H1 (cell line): ENCODE data around the gene SAMM50. TPM values are rescaled to one million over a fixed set of nuclear protein-coding genes. Genes with fewer than 3 reads are reported as not detected.

Experiments
- CTCF ChIA-PET: fragments of 300-600 bp; sonication (Branson Sonifier 250); formaldehyde crosslinking; loops from one replicate; lab custom pipeline; 2021; ENCODE audit not compliant: partially characterized antibody; lab: Charles Lee
- POLR2A ChIA-PET: fragments of 300-600 bp; sonication (Branson Sonifier 250); formaldehyde crosslinking; loops from one replicate; lab custom pipeline; 2021; ENCODE audit warnings: inconsistent platforms; ENCODE audit not compliant: partially characterized antibody; lab: Charles Lee
- DNase-seq, 2 experiments: peaks; one replicate each; pipeline versions ENCODE4 v3.0.0 to v3.0.0-alpha.2; 2010 to 2022; ENCODE audit warnings: low spot score in 2 of 2, low read depth in 1 of 2, mixed read lengths in 1 of 2
- FAIRE-seq: peaks from 2 replicates; lab custom pipeline; 2011; peaks lifted over from hg19 to GRCh38; lab: Jason Lieb, UNC
- H2AFZ ChIP-seq: 2 replicates; pipeline ENCODE4 v1.8.1; 2012; ENCODE audit warnings: low read length, inconsistent platforms
- H2AK5ac ChIP-seq: 2 replicates; pipeline ENCODE4 v1.6.1; 2013; ENCODE audit warnings: low read depth, low read length
- H2BK120ac ChIP-seq: replicated peaks from 2 replicates; pipeline ENCODE3; 2013; ENCODE audit warnings: low read depth, low read length, inconsistent platforms
- H2BK12ac ChIP-seq: 2 replicates; pipeline ENCODE4 v1.6.1; 2013; ENCODE audit warnings: low read depth, low read length
- H2BK15ac ChIP-seq: 2 replicates; pipeline ENCODE4 v1.6.1; 2013; ENCODE audit warnings: low read length
- H2BK20ac ChIP-seq: 2 replicates; pipeline ENCODE4 v1.6.1; 2013; ENCODE audit warnings: low read length
- H2BK5ac ChIP-seq: 2 replicates; pipeline ENCODE4 v1.6.1; 2013; ENCODE audit warnings: low read depth, low read length
- H3K14ac ChIP-seq: 2 replicates; pipeline ENCODE4 v1.6.1; 2013; ENCODE audit warnings: inconsistent platforms; ENCODE audit not compliant: insufficient read length
- H3K18ac ChIP-seq: 2 replicates; pipeline ENCODE4 v1.6.1; 2013; ENCODE audit warnings: low read length; ENCODE audit errors: extremely low read depth
- H3K23ac ChIP-seq: 2 replicates; pipeline ENCODE4 v1.6.1; 2013; ENCODE audit warnings: inconsistent platforms; ENCODE audit not compliant: insufficient read length
- H3K23me2 ChIP-seq: 2 replicates; pipeline ENCODE4 v1.6.1; 2013; ENCODE audit warnings: low read depth, low read length
- H3K27ac ChIP-seq: 2 replicates; pipeline ENCODE4 v1.6.1; 2011; ENCODE audit warnings: low read depth, low read length, inconsistent platforms
- H3K27me3 ChIP-seq, 4 experiments: replicated peaks in 1 of 4; 1 replicate in 1 of 4; 2 replicates in 3 of 4; pipeline versions ENCODE4 v1.6.1 to v1.8.1; 2011 to 2013; ENCODE audit warnings: low read length in 3 of 4, mild to moderate bottlenecking in 3 of 4, inconsistent platforms in 2 of 4, mixed read lengths in 2 of 4, moderate library complexity in 1 of 4; ENCODE audit not compliant: control insufficient read depth in 3 of 4, insufficient read depth in 3 of 4; ENCODE audit errors: extremely low read depth in 1 of 4
- H3K36me3 ChIP-seq, 4 experiments: 2 replicates each; pipeline versions ENCODE4 v1.6.1 to v1.8.1; 2011 to 2013; ENCODE audit warnings: mild to moderate bottlenecking in 4 of 4, low read length in 3 of 4, moderate library complexity in 2 of 4, control low read depth in 1 of 4, inconsistent platforms in 1 of 4; ENCODE audit not compliant: insufficient read depth in 4 of 4, control insufficient read depth in 2 of 4
- H3K4ac ChIP-seq: replicated peaks from 2 replicates; pipeline ENCODE3; 2013; ENCODE audit warnings: low read length, low read depth, mixed read lengths, inconsistent platforms; ENCODE audit not compliant: insufficient read length
- H3K4me1 ChIP-seq, 4 experiments: replicated peaks in 1 of 4; 1 replicate in 1 of 4; 2 replicates in 3 of 4; pipeline versions ENCODE4 v1.6.1 to v1.8.1; 2011 to 2013; ENCODE audit warnings: low read length in 3 of 4, inconsistent platforms in 2 of 4, mixed read lengths in 1 of 4; ENCODE audit not compliant: insufficient read depth in 4 of 4, control insufficient read depth in 3 of 4
- H3K4me2 ChIP-seq, 2 experiments: 2 replicates each; pipeline versions ENCODE4 v1.6.1 to v1.8.1; 2011 to 2013; ENCODE audit warnings: low read depth in 2 of 2, low read length in 2 of 2, control low read depth in 1 of 2, inconsistent platforms in 1 of 2, mild to moderate bottlenecking in 1 of 2; ENCODE audit not compliant: insufficient read depth in 1 of 2
- H3K4me3 ChIP-seq, 4 experiments: fragments of 200-600, 300-600 bp in 1 of 4; sonication (generic), shearing (Covaris generic), sonication (Bioruptor Twin) in 1 of 4; 2 replicates each; pipeline versions ENCODE4 v1.5.1 to v1.8.1; 2011 to 2016; ENCODE audit warnings: low read length in 4 of 4, low read depth in 3 of 4, control low read depth in 2 of 4, inconsistent platforms in 2 of 4, mild to moderate bottlenecking in 2 of 4, mixed read lengths in 1 of 4, moderate library complexity in 1 of 4; ENCODE audit not compliant: insufficient read depth in 2 of 4; ENCODE audit errors: extremely low read depth in 1 of 4
- H3K56ac ChIP-seq: replicated peaks from 2 replicates; pipeline ENCODE3; 2013; ENCODE audit warnings: low read depth, mild to moderate bottlenecking, mixed read lengths, low read length, inconsistent platforms; ENCODE audit not compliant: insufficient read length
- H3K79me1 ChIP-seq: 2 replicates; pipeline ENCODE4 v1.6.1; 2013; ENCODE audit warnings: low read depth, low read length, control low read depth
- H3K79me2 ChIP-seq, 2 experiments: 2 replicates each; pipeline versions ENCODE4 v1.6.1 to v1.8.1; 2012 to 2013; ENCODE audit warnings: low read length in 2 of 2, mild to moderate bottlenecking in 2 of 2, inconsistent platforms in 1 of 2; ENCODE audit not compliant: insufficient read depth in 2 of 2, control insufficient read depth in 1 of 2
- H3K9ac ChIP-seq, 4 experiments: replicated peaks in 1 of 4; 1 replicate in 1 of 4; 2 replicates in 3 of 4; pipeline versions ENCODE4 v1.6.1 to v1.8.1; 2011 to 2013; ENCODE audit warnings: low read depth in 3 of 4, low read length in 3 of 4, control low read depth in 2 of 4, mild to moderate bottlenecking in 2 of 4, moderate library complexity in 2 of 4, inconsistent platforms in 1 of 4; ENCODE audit errors: extremely low read depth in 1 of 4
- H3K9me3 ChIP-seq, 2 experiments: 2 replicates each; pipeline versions ENCODE4 v1.6.1 to v1.8.1; 2012 to 2013; ENCODE audit warnings: mild to moderate bottlenecking in 2 of 2, moderate library complexity in 2 of 2, control low read depth in 1 of 2, inconsistent platforms in 1 of 2, low read depth in 1 of 2, low read length in 1 of 2, mixed read lengths in 1 of 2; ENCODE audit not compliant: insufficient read depth in 2 of 2
- H4K20me1 ChIP-seq, 2 experiments: replicated peaks in 1 of 2; 2 replicates each; pipeline versions ENCODE3 to v1.8.1; 2011 to 2013; ENCODE audit warnings: inconsistent platforms in 2 of 2, low read length in 2 of 2, mild to moderate bottlenecking in 1 of 2; ENCODE audit not compliant: insufficient read depth in 2 of 2, control insufficient read depth in 1 of 2
- H4K5ac ChIP-seq: 2 replicates; pipeline ENCODE4 v1.6.1; 2013; ENCODE audit warnings: low read length, low read depth, mixed read lengths, inconsistent platforms; ENCODE audit not compliant: insufficient read length
- H4K8ac ChIP-seq: 2 replicates; pipeline ENCODE4 v1.8.0; 2013; ENCODE audit warnings: mild to moderate bottlenecking, moderate library complexity, low read length, inconsistent platforms; ENCODE audit not compliant: insufficient read depth; ENCODE audit errors: extremely low read depth
- H4K91ac ChIP-seq: replicated peaks from 2 replicates; pipeline ENCODE3; 2013; ENCODE audit warnings: low read length, mixed read lengths, inconsistent platforms; ENCODE audit not compliant: insufficient read length
- BACH1 ChIP-seq: IDR thresholded peaks from 2 replicates; pipeline ENCODE4 v1.6.1; 2012; ENCODE audit warnings: low read length, improper control_type of control experiment
- CHD1 ChIP-seq: IDR thresholded peaks from 2 replicates; pipeline ENCODE4 v1.6.1; 2012; ENCODE audit warnings: low read depth, low read length, improper control_type of control experiment
- EGR1 ChIP-seq: IDR thresholded peaks from 2 replicates; pipeline ENCODE4 v1.6.1; 2011; ENCODE audit warnings: low read depth, low read length, borderline replicate concordance
- NRF1 ChIP-seq: IDR thresholded peaks from 2 replicates; pipeline ENCODE4 v1.6.1; 2011; ENCODE audit warnings: mild to moderate bottlenecking, low read depth, low read length, improper control_type of control experiment
- SAP30 ChIP-seq: fragments of 300-600 bp; sonication (generic); IDR thresholded peaks from 2 replicates; pipeline ENCODE4 v1.7.1; 2012; ENCODE audit warnings: low read length, moderate library complexity, mild to moderate bottlenecking, inconsistent platforms; ENCODE audit not compliant: insufficient read depth, insufficient replicate concordance
- SP2 ChIP-seq: IDR thresholded peaks from 2 replicates; pipeline ENCODE4 v1.6.1; 2012; ENCODE audit warnings: mild to moderate bottlenecking, low read length, inconsistent platforms
- TEAD4 ChIP-seq: IDR thresholded peaks from 2 replicates; pipeline ENCODE4 v1.6.1; 2012; ENCODE audit warnings: low read depth, low read length, inconsistent platforms, mixed read lengths
- WGBS, 2 experiments: shearing (Covaris generic) in 1 of 2; methylation state at CpG; one replicate each; pipeline versions ENCODE4 v1.1.6 to v1.1.7; 2013 to 2015; ENCODE audit warnings: low lambda C conversion rate in 2 of 2, mixed read lengths in 2 of 2, inconsistent platforms in 1 of 2, low coverage in 1 of 2, missing lambda C conversion rate in 1 of 2; ENCODE audit not compliant: insufficient replicate concordance in 2 of 2, insufficient coverage in 1 of 2, insufficient read length in 1 of 2; ENCODE audit errors: extremely low coverage in 1 of 2, missing lambda C conversion rate in 1 of 2; 5-methylcytosine and 5-hydroxymethylcytosine counted together
- polyA plus RNA-seq, 7 experiments: library from polyadenylated mRNA; depleted of rRNA in 3 of 7; stranded (reverse) in 5 of 7; unstranded in 2 of 7; fragments of >200 nt in 5 of 7; fragments of 200-250 nt in 2 of 7; gene quantifications; 1 replicate in 5 of 7; 2 replicates in 1 of 7; 4 replicates in 1 of 7; pipeline versions ENCODE4 v1.2.1 to v1.2.3, GENCODE V29; 2011 to 2013; ENCODE audit warnings: missing spikeins in 2 of 7, mixed read lengths in 2 of 7
- total RNA-seq: library from RNA; stranded (reverse); fragmentation: NEBNext Ultra II Directional; extraction: Animal tissue kit (Norgen Biotek cat#: 25700); gene quantifications from 2 replicates; pipeline ENCODE4 v1.2.1, GENCODE V29; 2021
- TF ChIP-seq, protein P1 (sequence below): IDR thresholded peaks from 2 replicates; pipeline ENCODE4 v1.6.1; 2011; ENCODE audit warnings: low read length, improper control_type of control experiment
- TF ChIP-seq, protein P2 (sequence below), 3 experiments: IDR thresholded peaks; 1 replicate in 2 of 3; 2 replicates in 1 of 3; pipeline versions ENCODE4 v1.5.1 to v1.6.1; 2011; ENCODE audit warnings: low read length in 3 of 3, mild to moderate bottlenecking in 3 of 3, inconsistent platforms in 2 of 3, low read depth in 1 of 3, moderate library complexity in 1 of 3; ENCODE audit not compliant: insufficient read depth in 1 of 3; ENCODE audit errors: control extremely low read depth in 1 of 3

SAMM50 gene
- total and polyA plus RNA-seq, 2 of the 8 experiments (the other 6 are each of a cell fraction or from before 2014, with no cell fraction given): 45.4 to 70.3 TPM

DNA sequence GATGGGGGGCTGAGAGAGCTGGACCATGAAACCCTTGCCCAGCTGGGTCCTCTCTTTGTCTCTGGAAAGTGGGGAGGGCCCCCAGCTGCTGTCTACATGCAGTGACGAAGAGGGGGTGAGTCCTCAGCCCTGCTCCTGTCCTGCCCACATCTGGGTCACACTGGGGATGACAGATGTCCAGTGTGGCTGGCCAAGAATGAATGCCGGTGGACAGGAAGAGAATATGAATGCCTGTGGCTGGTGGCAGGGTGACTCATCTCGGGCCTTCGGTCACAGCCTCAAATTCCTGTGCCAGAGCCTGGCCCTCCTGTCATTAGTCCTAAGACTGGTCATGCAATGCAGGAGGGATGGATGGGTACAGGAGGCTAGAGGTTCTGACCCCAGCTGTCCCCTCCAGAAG lies 33.9 kb upstream of the SAMM50 start:
- Histone ChIP-seq H2BK120ac (no peak overlapping the region), H2BK5ac (0 out of 2 replicates have a peak overlapping the region, but pooled peaks have one; percentile 52), H2BK15ac (peak overlapping the region; percentile 3; the same call in 1 of the 2 replicates), H4K5ac (no peak overlapping the region), H3K27me3 (no peaks in the 10 kb centered on the region; a peak in 1 of 7 replicates), H4K8ac (no peak overlapping the region), H3K36me3 (0 out of 8 replicates have a peak, but pooled peaks cover 0 to under 1% (median 0%) of the 10 kb centered on the region in 4 experiments), H3K4ac (no peak overlapping the region), H3K79me1 (peaks cover 5% of the 10 kb centered on the region), H3K18ac (no peak overlapping the region), H2AK5ac (0 out of 2 replicates have a peak overlapping the region, but pooled peaks have one; percentile 75), H3K4me3 (no peak overlapping the region), H3K27ac (no peak overlapping the region), H3K4me2 (no peak overlapping the region), H2AFZ (no peak overlapping the region), H3K79me2 (peaks cover 0 to 11% of the 10 kb centered on the region in 2 experiments; a peak in 1 of 4 replicates), H4K20me1 (peaks cover 3 to 7% of the 10 kb centered on the region in 2 experiments), H3K23me2 (peaks cover 15% of the 10 kb centered on the region; the same call in 1 of the 2 replicates), H3K9ac (no peak overlapping the region), H3K4me1 (peaks cover 8 to 23% (median 18%) of the 10 kb centered on the region in 4 experiments), H3K56ac (no peak overlapping the region), H4K91ac (no peak overlapping the region), H3K9me3 (no peaks in the 10 kb centered on the region), H2BK20ac (no peak overlapping the region), H3K23ac (no peak overlapping the region), H2BK12ac (peak overlapping the region; percentile 75; the same call in 1 of the 2 replicates), H3K14ac (no peak overlapping the region)
- CTCF ChIA-PET: interaction anchor here (0.8 to 1.7 kb wide), 6 partner anchors 15 to 72 kb away, joined by 3 to 6 read pairs (median 4); no protein-coding TSS in a partner anchor
- DNase-seq: no peak
- 90% methylated on average over 4 of the region's 4 CpGs; no CpG with 5 or more reads in 1 of the 2 experiments for WGBS, 2 experiments
- POLR2A ChIA-PET: interaction anchor here (1.1 to 1.9 kb wide), 2 partner anchors 10 to 15 kb away, joined by 3 to 7 read pairs; no protein-coding TSS in a partner anchor
- FAIRE-seq: no peak
- TF ChIP-seq SP2 (no peak), SAP30 (no peak), TEAD4 (no peak), BACH1 (no peak), CHD1 (no peak), NRF1 (no peak), EGR1 (no peak)
- TF ChIP-seq, protein P1, sequence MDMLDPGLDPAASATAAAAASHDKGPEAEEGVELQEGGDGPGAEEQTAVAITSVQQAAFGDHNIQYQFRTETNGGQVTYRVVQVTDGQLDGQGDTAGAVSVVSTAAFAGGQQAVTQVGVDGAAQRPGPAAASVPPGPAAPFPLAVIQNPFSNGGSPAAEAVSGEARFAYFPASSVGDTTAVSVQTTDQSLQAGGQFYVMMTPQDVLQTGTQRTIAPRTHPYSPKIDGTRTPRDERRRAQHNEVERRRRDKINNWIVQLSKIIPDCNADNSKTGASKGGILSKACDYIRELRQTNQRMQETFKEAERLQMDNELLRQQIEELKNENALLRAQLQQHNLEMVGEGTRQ: no peak
- TF ChIP-seq, protein P2, sequence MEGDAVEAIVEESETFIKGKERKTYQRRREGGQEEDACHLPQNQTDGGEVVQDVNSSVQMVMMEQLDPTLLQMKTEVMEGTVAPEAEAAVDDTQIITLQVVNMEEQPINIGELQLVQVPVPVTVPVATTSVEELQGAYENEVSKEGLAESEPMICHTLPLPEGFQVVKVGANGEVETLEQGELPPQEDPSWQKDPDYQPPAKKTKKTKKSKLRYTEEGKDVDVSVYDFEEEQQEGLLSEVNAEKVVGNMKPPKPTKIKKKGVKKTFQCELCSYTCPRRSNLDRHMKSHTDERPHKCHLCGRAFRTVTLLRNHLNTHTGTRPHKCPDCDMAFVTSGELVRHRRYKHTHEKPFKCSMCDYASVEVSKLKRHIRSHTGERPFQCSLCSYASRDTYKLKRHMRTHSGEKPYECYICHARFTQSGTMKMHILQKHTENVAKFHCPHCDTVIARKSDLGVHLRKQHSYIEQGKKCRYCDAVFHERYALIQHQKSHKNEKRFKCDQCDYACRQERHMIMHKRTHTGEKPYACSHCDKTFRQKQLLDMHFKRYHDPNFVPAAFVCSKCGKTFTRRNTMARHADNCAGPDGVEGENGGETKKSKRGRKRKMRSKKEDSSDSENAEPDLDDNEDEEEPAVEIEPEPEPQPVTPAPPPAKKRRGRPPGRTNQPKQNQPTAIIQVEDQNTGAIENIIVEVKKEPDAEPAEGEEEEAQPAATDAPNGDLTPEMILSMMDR (IDR thresholded peaks at IDR 0.05; ENCODE audit: control extremely low read depth in 1 of 3, insufficient read depth in 1 of 3, low read depth in 1 of 3, low read length in 3 of 3): no peak
